Tibial nerve (tissue), 4 donors: Measurements from ENCODE around the gene NPAT. TPM values are rescaled to one million over a fixed set of nuclear protein-coding genes. Genes with fewer than 3 reads are reported as not detected.

Experiments used
- DNase-seq, 2 donors: peaks; one replicate each; pipeline ENCODE4 v3.0.0-alpha.2; 2019; ENCODE audit warnings: low spot score in 2 of 2
- H3K27ac ChIP-seq, 4 donors: fragments of 200-600 bp; sonication (generic) in 3 of 4; one replicate each; pipeline ENCODE4 v1.5.1; 2017 to 2019; ENCODE audit warnings: mild to moderate bottlenecking in 1 of 4
- H3K27me3 ChIP-seq, 2 donors: fragments of 200-600 bp; sonication (generic) in 1 of 2; one replicate each; pipeline versions ENCODE4 v1.5.1 to v1.6.0; 2017 to 2019
- H3K36me3 ChIP-seq, 3 donors: fragments of 200-600 bp; sonication (generic); one replicate each; pipeline ENCODE4 v1.5.1; 2018 to 2019
- H3K4me1 ChIP-seq, 4 donors: fragments of 200-600 bp; sonication (generic) in 3 of 4; one replicate each; pipeline ENCODE4 v1.5.1; 2017 to 2019
- H3K4me3 ChIP-seq, 4 donors: fragments of 200-600 bp; sonication (generic) in 3 of 4; one replicate each; pipeline ENCODE4 v1.5.1; 2017 to 2019; ENCODE audit warnings: mild to moderate bottlenecking in 1 of 4, moderate library complexity in 1 of 4
- H3K9me3 ChIP-seq, 4 donors: fragments of 200-600 bp; sonication (generic) in 3 of 4; one replicate each; pipeline ENCODE4 v1.5.1; 2017 to 2019
- CTCF ChIP-seq, 5 experiments: fragments of 200-600 bp in 3 of 5; fragments of 450-650 bp in 2 of 5; sonication (generic) in 3 of 5; IDR thresholded peaks; one replicate each; pipeline ENCODE4 v1.5.1; 2016 to 2019; ENCODE audit warnings: antibody characterized with exemption in 5 of 5, mild to moderate bottlenecking in 3 of 5, moderate library complexity in 2 of 5
- EP300 ChIP-seq, 2 donors: sonication (generic); formaldehyde crosslinking; IDR thresholded peaks; one replicate each; pipeline ENCODE4 v1.6.1; 2017; ENCODE audit warnings: antibody characterized with exemption in 2 of 2, mild to moderate bottlenecking in 1 of 2
- POLR2A ChIP-seq, 2 donors: fragments of 450-650 bp; IDR thresholded peaks; one replicate each; pipeline ENCODE4 v1.6.1; 2017; ENCODE audit warnings: antibody characterized with exemption in 2 of 2, mild to moderate bottlenecking in 2 of 2, moderate library complexity in 2 of 2
- WGBS, 2 donors: methylation state at CpG; one replicate each; pipeline ENCODE4 v1.1.5; 2018; 5-methylcytosine and 5-hydroxymethylcytosine counted together
- total RNA-seq, 4 donors: library from RNA; depleted of rRNA; stranded (reverse); fragments of >200 nt; gene quantifications; one replicate each; pipeline ENCODE4 v1.1.0, GENCODE V29; 2016

NPAT gene
- total RNA-seq, 4 donors from 2014 or later = 12.6 to 16.1 (median 15.3) TPM

GRCh38 chr11:108242422-108242821 is 20.0 kb upstream of the NPAT start:
- no peaks in the 10 kb centered on the region for H3K4me1 ChIP-seq
- H3K27me3 ChIP-seq = no peaks in the 10 kb centered on the region
- no peak overlapping the region for H3K4me3 ChIP-seq
- 98% methylated on average over 2 of the region's 2 CpGs for WGBS, 2 donors
- peaks cover 0 to 68% (median 0%) of the 10 kb centered on the region in 3 donors for H3K36me3 ChIP-seq
- no peaks in the 10 kb centered on the region for H3K9me3 ChIP-seq
- DNase-seq = no peak
- no peak overlapping the region for H3K27ac ChIP-seq
- TF ChIP-seq EP300 (IDR thresholded peaks at IDR 0.05) (no peak), CTCF (IDR thresholded peaks at IDR 0.05) (no peak), POLR2A (IDR thresholded peaks at IDR 0.05) (no peak)

- whole genome bisulfite sequencing, 2 donors = 91 to 93% methylated on average over 4 of the region's 4 CpGs
- H3K27me3 ChIP-seq = no peaks in the 10 kb centered on the region
- peaks cover 0 to 68% (median 0%) of the 10 kb centered on the region in 3 donors for H3K36me3 ChIP-seq
- no peak overlapping the region for H3K4me3 ChIP-seq
- DNase-seq = no peak
- no peak overlapping the region for H3K27ac ChIP-seq
- TF ChIP-seq POLR2A (IDR thresholded peaks at IDR 0.05) = no peak
- TF ChIP-seq CTCF (IDR thresholded peaks at IDR 0.05) = no peak
- no peak for TF ChIP-seq EP300 (IDR thresholded peaks at IDR 0.05)
- no peaks in the 10 kb centered on the region for H3K4me1 ChIP-seq
- no peaks in the 10 kb centered on the region for H3K9me3 ChIP-seq
Observed at GRCh38 chr11:108241330-108242037, 19.0 kb upstream of the NPAT start.

- H3K27ac ChIP-seq = no peak overlapping the region
- H3K4me1 ChIP-seq = peaks cover 0 to 6% (median 0%) of the 10 kb centered on the region in 4 donors
- no peak for DNase-seq
- H3K9me3 ChIP-seq = no peaks in the 10 kb centered on the region
- peaks cover 0 to 71% (median 0%) of the 10 kb centered on the region in 3 donors for H3K36me3 ChIP-seq
- no peak overlapping the region for H3K4me3 ChIP-seq
- no peak for TF ChIP-seq POLR2A (IDR thresholded peaks at IDR 0.05)
- H3K27me3 ChIP-seq = no peaks in the 10 kb centered on the region
Observed at GRCh38 chr11:108239076-108239475, 16.6 kb upstream of the NPAT start.

- no peak overlapping the region for H3K4me3 ChIP-seq
- peak overlapping the region in 1 of 4 donors; percentile 28 for H3K27ac ChIP-seq
- 88 to 94% methylated on average over 1 of the region's 1 CpG for WGBS, 2 donors
- peaks cover 0 to 76% (median 0%) of the 10 kb centered on the region in 3 donors for H3K36me3 ChIP-seq
- H3K9me3 ChIP-seq = no peaks in the 10 kb centered on the region
- H3K4me1 ChIP-seq = peaks cover 0 to 6% (median 0%) of the 10 kb centered on the region in 4 donors
- no peaks in the 10 kb centered on the region for H3K27me3 ChIP-seq
- TF ChIP-seq EP300 (IDR thresholded peaks at IDR 0.05) (no peak), POLR2A (IDR thresholded peaks at IDR 0.05) (no peak), CTCF (IDR thresholded peaks at IDR 0.05) (no peak)
- DNase-seq = no peak
Observed at GRCh38 chr11:108237058-108237481, 14.6 kb upstream of the NPAT start.

- WGBS, 2 donors = 92 to 99% methylated on average over 2 of the region's 2 CpGs
- Histone ChIP-seq H3K4me1 (peaks cover 0 to 6% (median 0%) of the 10 kb centered on the region in 4 donors), H3K27me3 (no peaks in the 10 kb centered on the region), H3K9me3 (no peaks in the 10 kb centered on the region), H3K4me3 (no peak overlapping the region), H3K36me3 (peaks cover 0 to 85% (median 0%) of the 10 kb centered on the region in 3 donors), H3K27ac (no peak overlapping the region)
- TF ChIP-seq CTCF (IDR thresholded peaks at IDR 0.05) (no peak), POLR2A (IDR thresholded peaks at IDR 0.05) (no peak), EP300 (IDR thresholded peaks at IDR 0.05) (no peak)
- no peak for DNase-seq
Observed at GRCh38 chr11:108235633-108236032, 13.2 kb upstream of the NPAT start.
